ENCODE results near the gene DDX1.

DNA sequence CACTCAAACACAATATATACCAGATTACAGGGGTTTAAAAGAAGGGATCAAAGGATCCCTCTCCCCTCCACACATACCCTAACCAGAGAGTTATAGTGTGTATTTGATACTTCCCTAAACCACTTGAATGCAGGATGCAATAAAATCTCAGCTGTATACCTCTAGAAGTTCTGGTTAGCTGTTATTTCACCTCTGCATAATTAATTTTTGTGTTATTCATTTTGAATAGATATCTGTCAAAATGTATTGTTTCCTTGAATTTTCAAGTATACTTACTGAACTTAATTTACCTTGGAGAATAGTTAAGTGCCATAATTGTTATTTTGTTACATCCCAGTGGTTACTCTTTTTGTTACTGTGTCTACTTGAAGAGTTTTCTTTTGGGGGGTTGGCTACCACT lies 34.5 kb downstream of the DDX1 start:
- TF ChIP-seq POLR2AphosphoS5 (IDR thresholded peaks at IDR 0.05; ENCODE audit: insufficient read depth in 1 of 2, low read depth in 1 of 2), result no peak
- TF ChIP-seq, protein P1, sequence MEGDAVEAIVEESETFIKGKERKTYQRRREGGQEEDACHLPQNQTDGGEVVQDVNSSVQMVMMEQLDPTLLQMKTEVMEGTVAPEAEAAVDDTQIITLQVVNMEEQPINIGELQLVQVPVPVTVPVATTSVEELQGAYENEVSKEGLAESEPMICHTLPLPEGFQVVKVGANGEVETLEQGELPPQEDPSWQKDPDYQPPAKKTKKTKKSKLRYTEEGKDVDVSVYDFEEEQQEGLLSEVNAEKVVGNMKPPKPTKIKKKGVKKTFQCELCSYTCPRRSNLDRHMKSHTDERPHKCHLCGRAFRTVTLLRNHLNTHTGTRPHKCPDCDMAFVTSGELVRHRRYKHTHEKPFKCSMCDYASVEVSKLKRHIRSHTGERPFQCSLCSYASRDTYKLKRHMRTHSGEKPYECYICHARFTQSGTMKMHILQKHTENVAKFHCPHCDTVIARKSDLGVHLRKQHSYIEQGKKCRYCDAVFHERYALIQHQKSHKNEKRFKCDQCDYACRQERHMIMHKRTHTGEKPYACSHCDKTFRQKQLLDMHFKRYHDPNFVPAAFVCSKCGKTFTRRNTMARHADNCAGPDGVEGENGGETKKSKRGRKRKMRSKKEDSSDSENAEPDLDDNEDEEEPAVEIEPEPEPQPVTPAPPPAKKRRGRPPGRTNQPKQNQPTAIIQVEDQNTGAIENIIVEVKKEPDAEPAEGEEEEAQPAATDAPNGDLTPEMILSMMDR (IDR thresholded peaks at IDR 0.05), result no peak
